Neural progenitor cell (in vitro differentiated cells): ENCODE measurements around the gene PTCD3. TPM values are rescaled to one million over a fixed set of nuclear protein-coding genes. Genes with fewer than 3 reads are reported as not detected.

Experiments used
- DNase-seq: peaks from one replicate; pipeline ENCODE4 v3.0.0-alpha.2; 2016; ENCODE audit warnings: low spot score
- H2AFZ ChIP-seq: fragments of 200-600 bp; sonication (generic); replicated peaks from 2 replicates; pipeline ENCODE4 v1.6.1; 2016; ENCODE audit warnings: antibody characterized with exemption
- H3F3A ChIP-seq: fragments of 200-600 bp; sonication (generic); 2 replicates; pipeline ENCODE4 v1.6.1; 2016; ENCODE audit warnings: antibody characterized with exemption, low read depth
- H3K27ac ChIP-seq: fragments of 200-600 bp; sonication (generic); 2 replicates; pipeline ENCODE4 v1.5.1; 2016; ENCODE audit warnings: mild to moderate bottlenecking
- H3K27me3 ChIP-seq: fragments of 200-600 bp; sonication (generic); 2 replicates; pipeline ENCODE4 v1.6.1; 2016; ENCODE audit warnings: mild to moderate bottlenecking, moderate library complexity
- H3K36me3 ChIP-seq: fragments of 200-600 bp; sonication (generic); 2 replicates; pipeline ENCODE4 v1.5.1; 2016
- H3K4me1 ChIP-seq: fragments of 200-600 bp; sonication (generic); 2 replicates; pipeline ENCODE4 v1.6.1; 2016; ENCODE audit warnings: mixed run types
- H3K4me2 ChIP-seq: fragments of 200-600 bp; sonication (generic); 2 replicates; pipeline ENCODE4 v1.6.1; 2016
- H3K4me3 ChIP-seq: fragments of 200-600 bp; sonication (generic); 2 replicates; pipeline ENCODE4 v1.5.1; 2016
- H3K79me2 ChIP-seq: fragments of 200-600 bp; sonication (generic); 2 replicates; pipeline ENCODE4 v1.6.1; 2016; ENCODE audit warnings: low read depth
- H3K9ac ChIP-seq: fragments of 200-600 bp; sonication (generic); 2 replicates; pipeline ENCODE4 v1.6.1; 2016
- H3K9me3 ChIP-seq: fragments of 200-600 bp; sonication (generic); 2 replicates; pipeline ENCODE4 v1.5.1; 2016; ENCODE audit warnings: low read depth
- H4K20me1 ChIP-seq: fragments of 200-600 bp; sonication (generic); 2 replicates; pipeline ENCODE4 v1.6.1; 2016; ENCODE audit warnings: low read depth
- H3K27ac Mint-ChIP-seq: 3 replicates; pipeline ENCODE4 v1.8.0; 2021; ENCODE audit warnings: mixed read lengths
- H3K27me3 Mint-ChIP-seq: 2 replicates; pipeline ENCODE4 v1.8.0; 2022; ENCODE audit warnings: low read depth, mild to moderate bottlenecking, inconsistent platforms, moderate library complexity, mixed read lengths; ENCODE audit not compliant: insufficient read depth
- H3K36me3 Mint-ChIP-seq: 3 replicates; pipeline ENCODE4 v1.8.0; 2021; ENCODE audit warnings: mixed read lengths
- H3K4me1 Mint-ChIP-seq: 3 replicates; pipeline ENCODE4 v1.8.0; 2021; ENCODE audit warnings: mixed read lengths
- H3K4me3 Mint-ChIP-seq: 3 replicates; pipeline ENCODE4 v1.8.0; 2021; ENCODE audit warnings: mild to moderate bottlenecking, moderate library complexity, mixed read lengths
- H3K9me3 Mint-ChIP-seq: 3 replicates; pipeline ENCODE4 v1.8.0; 2020; ENCODE audit warnings: mixed read lengths
- CTCF ChIP-seq: fragments of 200-600 bp; sonication (generic); IDR thresholded peaks from 2 replicates; pipeline ENCODE4 v1.5.1; 2017; ENCODE audit warnings: antibody characterized with exemption, mild to moderate bottlenecking
- EZH2 ChIP-seq: fragments of 200-600 bp; sonication (generic); IDR thresholded peaks from 2 replicates; pipeline ENCODE4 v1.6.1; 2017; ENCODE audit warnings: antibody characterized with exemption, mild to moderate bottlenecking, moderate library complexity
- EZH2phosphoT487 ChIP-seq: fragments of 200-600 bp; sonication (generic); IDR thresholded peaks from 2 replicates; pipeline ENCODE4 v1.6.1; 2017; ENCODE audit warnings: antibody characterized with exemption
- small RNA-seq: library from RNA; depleted of rRNA; stranded (forward); fragments of <200 nt; gene quantifications from one replicate; pipeline ENCODE3, GENCODE V24; 2015
- total RNA-seq: library from RNA; depleted of rRNA; stranded (reverse); fragments of >200 nt; gene quantifications from 2 replicates; pipeline ENCODE4 v1.2.3, GENCODE V29; 2015; ENCODE audit warnings: low replicate concordance

The PTCD3 gene
- total RNA-seq, 1 donor from 2014 or later: 269 TPM

- H3K27me3 ChIP-seq: no peaks in the 10 kb centered on the region
- H3F3A ChIP-seq: no peaks in the 10 kb centered on the region
- Mint-ChIP-seq H3K9me3 (no peaks in the 10 kb centered on the region), H3K36me3 (peaks cover 11% of the 10 kb centered on the region), H3K27ac (peak overlapping the region; percentile 55), H3K4me1 (peaks cover 3% of the 10 kb centered on the region), H3K4me3 (peak overlapping the region; percentile 41), H3K27me3 (peaks cover 2% of the 10 kb centered on the region)
- no peaks in the 10 kb centered on the region for H3K4me1 ChIP-seq
- no peaks in the 10 kb centered on the region for H3K9me3 ChIP-seq
- no peak for DNase-seq
- H3K4me3 ChIP-seq: no peak overlapping the region
- H3K79me2 ChIP-seq: peaks cover 100% of the 10 kb centered on the region
- H3K9ac ChIP-seq: no peak overlapping the region
- TF ChIP-seq EZH2phosphoT487 (no peak), CTCF (no peak), EZH2 (no peak)
- H3K27ac ChIP-seq: no peak overlapping the region
- H4K20me1 ChIP-seq: peaks cover 73% of the 10 kb centered on the region
- H2AFZ ChIP-seq: no peak overlapping the region
- no peaks in the 10 kb centered on the region for H3K36me3 ChIP-seq
- no peak overlapping the region for H3K4me2 ChIP-seq
These were observed 80.4 kb downstream of the PTCD3 start for GRCh38 chr2:86186431-86186830.

- no peak overlapping the region for H2AFZ ChIP-seq
- no peak overlapping the region for H3K27ac Mint-ChIP-seq
- H4K20me1 ChIP-seq: peaks cover 70% of the 10 kb centered on the region
- peaks cover 14% of the 10 kb centered on the region for H3K36me3 Mint-ChIP-seq
- TF ChIP-seq EZH2: no peak
- TF ChIP-seq EZH2phosphoT487: no peak
- no peak for TF ChIP-seq CTCF
- H3F3A ChIP-seq: peaks cover 5% of the 10 kb centered on the region
- H3K4me1 ChIP-seq: peaks cover 7% of the 10 kb centered on the region
- no peak overlapping the region for H3K9ac ChIP-seq
- H3K27me3 ChIP-seq: no peaks in the 10 kb centered on the region
- H3K4me2 ChIP-seq: no peak overlapping the region
- H3K9me3 Mint-ChIP-seq: no peaks in the 10 kb centered on the region
- peaks cover 99% of the 10 kb centered on the region for H3K79me2 ChIP-seq
- no peak for DNase-seq
- no peak overlapping the region for H3K27ac ChIP-seq
- peaks cover 2% of the 10 kb centered on the region for H3K27me3 Mint-ChIP-seq
- no peaks in the 10 kb centered on the region for H3K36me3 ChIP-seq
- no peak overlapping the region for H3K4me3 Mint-ChIP-seq
- H3K4me1 Mint-ChIP-seq: peaks cover 23% of the 10 kb centered on the region
- H3K4me3 ChIP-seq: no peak overlapping the region
- H3K9me3 ChIP-seq: no peaks in the 10 kb centered on the region
These were observed 83.9 kb downstream of the PTCD3 start for GRCh38 chr2:86189782-86190416.

Small RNA genes within 50 kb of the gene (small RNA-seq; reads per million reads assigned to genes)
- gene RF00019 (not detected), gene SNORD94 (273 reads per million, percentile 99 among the genes with 10 or more reads in this experiment)

Other genes starting within 250 kb of the PTCD3 start
- 9.7 and 9.9 TPM in 2 replicates for gene ST3GAL5, start 217.2 kb upstream of the PTCD3 start, total RNA-seq
- gene POLR1A, start 349 bp upstream of the PTCD3 start, total RNA-seq: 23.8 and 25.4 TPM in 2 replicates
- 71.3 and 93.3 TPM in 2 replicates for gene IMMT, start 89.2 kb downstream of the PTCD3 start, total RNA-seq
- gene MRPL35, start 93.2 kb downstream of the PTCD3 start, total RNA-seq: 24.8 and 38.1 TPM in 2 replicates
- 0.88 and 0.93 TPM in 2 replicates for gene REEP1, start 231.4 kb downstream of the PTCD3 start, total RNA-seq